ENCODE measurements around the gene TRIOBP.

DNA sequence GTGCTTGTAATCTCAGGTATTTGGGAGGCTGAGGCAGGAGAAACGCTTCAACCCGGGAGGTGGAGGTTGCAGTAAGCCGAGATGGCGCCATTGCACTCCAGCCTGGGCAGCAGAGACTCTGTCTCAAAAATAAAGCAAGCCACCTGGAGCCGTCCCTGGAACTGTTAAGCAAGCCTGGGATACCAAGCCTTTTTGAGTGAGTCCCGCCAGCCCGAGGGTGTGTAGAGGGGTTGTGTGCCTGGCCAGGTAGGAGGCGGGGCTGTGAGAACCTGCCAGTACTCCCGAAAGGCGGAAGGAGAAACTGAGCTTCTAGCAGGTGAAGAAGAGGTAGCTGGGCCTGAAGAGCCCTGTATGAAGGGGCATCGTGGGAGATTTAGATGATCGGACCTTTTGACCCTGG, 52.4 kb downstream of the TRIOBP start:
- TF ChIP-seq EZH2 (IDR thresholded peaks at IDR 0.05), result no peak
- TF ChIP-seq POLR2AphosphoS5 (IDR thresholded peaks at IDR 0.05; ENCODE audit: borderline replicate concordance, low read depth, low read length), result no peak
- TF ChIP-seq FOXP2 (optimal IDR thresholded peaks at IDR 0.05; ENCODE audit: control extremely low read depth, extremely low read length, insufficient read depth), result no peak

Measured in SK-N-MC (cell line).